HG02973 (cell line): ENCODE results near the gene ASIC1.
"Not testable (repeated sequence)": the region's sequence is repeated elsewhere in the genome, so short reads cannot be mapped to it uniquely, and the experiment has no call there.

Experiments
- ATAC-seq: cut with Tn5 transposase; IDR thresholded peaks from one replicate; pipeline ENCODE4 v1.9.1; 2021; ENCODE audit warnings: moderate library complexity; ENCODE audit not compliant: unreplicated experiment

ASIC1 gene

DNA sequence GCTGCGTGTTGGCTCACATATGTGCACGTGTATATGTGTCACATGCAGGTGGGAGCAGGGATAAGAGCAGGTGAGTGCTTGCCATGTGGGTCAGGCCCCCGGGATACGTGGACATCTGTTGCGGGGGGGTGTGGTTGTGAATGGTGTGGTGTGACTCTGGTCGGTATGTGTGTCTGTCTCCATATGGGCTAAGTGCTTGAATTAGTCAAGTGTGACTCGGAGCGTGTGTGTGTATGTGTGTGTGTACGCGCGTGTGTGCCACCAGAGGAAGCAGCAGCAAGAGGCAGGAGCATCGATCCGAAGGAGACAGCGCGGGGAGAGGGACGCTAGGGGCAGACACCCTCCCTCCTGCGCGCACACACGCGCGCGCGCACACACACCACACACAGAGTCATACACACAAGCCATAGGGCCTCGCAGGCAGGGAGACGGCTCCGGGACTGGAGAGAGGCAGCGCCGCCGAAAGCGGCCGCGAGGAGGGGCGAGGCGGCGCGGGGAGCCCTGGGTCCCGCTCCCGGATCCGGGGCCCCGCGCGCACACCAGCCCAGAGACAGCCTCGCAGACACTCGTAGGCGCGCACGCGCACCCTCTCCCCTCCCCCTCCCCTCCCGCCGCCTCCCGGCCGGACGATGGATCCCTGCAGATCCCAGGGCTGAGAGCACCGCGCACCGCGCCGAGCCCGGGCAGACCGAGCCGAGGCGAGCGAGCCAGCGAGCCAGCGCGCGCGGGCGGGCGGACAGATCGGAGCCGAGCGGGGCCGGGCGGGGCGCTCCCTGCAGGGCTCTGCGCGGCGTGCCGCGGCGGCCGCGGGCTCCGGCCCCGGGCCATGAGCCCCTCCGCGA is at the start of gene ASIC1:
Gene ASIC1, plus strand, starts transcription at position 597 of the 842 bp plus-strand sequence. CDS start 1,171 bp downstream, outside the sequence.
- no peak for ATAC-seq

DNA sequence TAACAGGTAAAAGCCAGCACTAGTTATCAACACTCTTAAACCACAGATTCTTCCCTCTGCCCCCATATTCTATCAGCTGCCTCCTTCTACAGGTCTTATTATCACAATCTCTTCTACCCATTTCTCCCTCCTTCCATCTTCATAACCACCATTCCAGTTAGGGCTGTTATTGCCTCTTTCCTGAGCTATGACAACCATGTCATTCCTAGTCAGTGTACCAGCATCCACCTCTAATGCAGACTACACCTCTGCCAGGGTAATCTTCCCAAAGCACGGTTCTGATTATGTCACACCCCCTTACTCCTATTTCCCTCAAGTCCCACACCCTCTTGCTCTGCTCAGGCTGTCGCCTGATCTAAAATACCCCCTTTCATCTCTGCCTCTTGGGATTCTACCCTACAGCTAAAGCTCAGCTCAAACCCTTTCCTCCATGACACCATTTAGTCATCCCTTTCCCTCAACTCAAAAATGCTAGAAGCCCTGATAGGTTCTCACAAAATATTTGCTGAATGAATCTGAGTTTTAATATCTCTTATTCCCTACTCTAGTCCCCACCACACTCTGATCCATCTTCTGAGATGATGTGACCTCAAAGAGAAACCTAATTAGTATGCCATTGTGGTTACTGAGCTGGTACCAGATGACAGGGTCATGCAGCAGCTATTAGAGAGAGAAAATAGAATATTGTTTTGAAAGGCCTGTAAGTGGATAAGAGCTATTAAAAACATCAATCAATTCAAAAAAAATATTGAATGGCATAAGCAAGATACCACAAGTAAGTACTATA is 43.8 kb upstream of the ASIC1 start:
- ATAC-seq, result no peak

DNA sequence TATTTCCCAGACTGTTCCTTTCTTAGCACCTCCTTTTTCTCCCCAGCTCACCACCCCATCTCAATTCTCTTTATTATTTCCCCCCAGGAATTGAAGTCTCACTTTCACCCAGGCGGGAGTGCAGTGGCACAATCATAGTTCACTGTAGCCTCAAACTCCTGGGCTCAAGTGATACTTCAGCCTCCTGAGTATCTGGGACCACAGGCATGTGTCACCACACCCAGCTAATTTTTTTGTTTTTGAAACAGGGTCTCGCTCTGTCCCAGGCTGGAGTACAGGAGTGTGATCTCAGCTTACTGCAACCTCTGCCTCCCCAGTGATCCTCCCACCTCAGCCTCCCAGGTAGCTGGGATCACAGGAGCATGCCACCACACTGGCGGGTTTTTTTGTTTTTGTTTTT is 43.1 kb upstream of the ASIC1 start:
- no peak for ATAC-seq

DNA sequence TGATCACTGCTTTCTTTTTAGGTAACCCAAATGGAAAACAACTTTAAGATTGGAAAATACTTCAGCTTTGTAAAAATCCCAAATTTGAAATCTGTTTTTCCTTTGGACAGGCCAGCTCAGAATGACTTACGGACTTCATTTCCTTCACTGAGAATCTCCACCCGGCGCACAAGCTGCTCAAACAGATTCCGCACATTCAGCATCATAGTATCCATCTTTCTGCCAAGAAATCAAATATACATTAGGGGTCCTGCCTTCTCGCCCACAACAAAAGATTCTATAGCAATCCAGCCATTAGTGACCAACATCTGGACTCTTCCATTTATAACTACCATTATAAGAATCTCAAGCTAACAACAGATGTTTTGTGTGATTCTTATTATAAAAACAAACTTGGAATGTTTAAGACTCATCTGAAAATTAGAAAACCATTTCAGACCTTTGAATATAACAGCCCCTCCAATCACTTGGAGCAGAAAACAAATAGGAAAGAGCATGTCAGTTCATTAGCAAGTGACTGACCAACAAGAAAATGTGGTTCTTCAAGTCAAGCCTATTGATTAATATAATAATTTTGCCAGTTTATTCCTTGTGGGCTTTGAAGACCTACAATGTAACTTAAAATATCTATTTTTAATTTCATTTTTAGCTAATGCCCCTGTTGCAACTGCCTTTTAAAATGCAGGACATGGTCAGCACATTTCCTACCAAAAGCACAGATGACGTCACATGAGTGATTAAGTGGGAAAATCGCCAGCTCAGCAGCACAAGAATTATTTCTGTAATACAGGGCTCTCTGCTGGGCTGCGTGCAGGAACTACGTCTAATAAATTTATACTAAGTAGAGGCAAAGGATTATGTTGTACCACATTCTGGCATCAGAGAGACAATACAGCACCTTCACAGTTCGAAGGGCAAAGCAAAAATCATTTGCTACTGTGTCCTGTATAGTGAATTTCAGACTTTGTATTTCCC is 40.6 kb upstream of the ASIC1 start:
- ATAC-seq, result no peak

DNA sequence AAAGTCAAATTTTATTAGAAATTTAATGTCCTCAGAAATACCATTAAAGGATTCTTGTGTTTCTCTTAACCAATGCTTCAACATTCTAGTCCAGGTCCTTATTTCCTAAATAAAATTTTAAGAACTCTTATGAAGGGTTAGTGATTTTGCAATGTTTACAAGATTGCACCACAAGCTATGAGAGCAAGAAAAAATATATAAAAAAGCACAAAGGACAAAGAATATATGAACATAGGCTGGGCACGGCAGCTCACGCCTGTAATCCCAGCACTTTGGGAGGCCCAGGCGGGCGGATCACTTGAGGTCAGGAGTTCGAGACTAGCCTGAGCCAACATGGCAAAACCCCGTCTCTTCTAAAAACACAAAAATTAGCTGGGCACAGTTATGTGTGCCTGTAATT is 39.8 kb upstream of the ASIC1 start:
- ATAC-seq, result no peak

DNA sequence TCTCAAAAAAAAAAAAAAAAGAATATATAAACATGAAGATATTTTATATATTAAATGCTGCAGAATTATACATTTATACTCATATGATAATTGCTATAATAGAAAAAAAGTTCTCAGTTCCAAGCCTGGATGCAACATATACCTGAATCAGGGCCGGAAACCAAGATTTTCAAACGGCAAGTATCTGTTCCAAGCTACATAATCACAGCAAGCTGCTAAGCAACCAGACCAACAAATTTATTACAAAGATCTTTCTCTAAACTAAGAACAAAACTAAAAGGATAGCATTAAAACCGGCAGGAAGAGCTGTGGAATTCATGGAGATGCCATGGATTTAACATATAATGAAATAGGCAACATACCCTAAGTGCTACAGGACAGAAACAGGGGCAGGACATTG is 39.2 kb upstream of the ASIC1 start:
- ATAC-seq, result no peak

DNA sequence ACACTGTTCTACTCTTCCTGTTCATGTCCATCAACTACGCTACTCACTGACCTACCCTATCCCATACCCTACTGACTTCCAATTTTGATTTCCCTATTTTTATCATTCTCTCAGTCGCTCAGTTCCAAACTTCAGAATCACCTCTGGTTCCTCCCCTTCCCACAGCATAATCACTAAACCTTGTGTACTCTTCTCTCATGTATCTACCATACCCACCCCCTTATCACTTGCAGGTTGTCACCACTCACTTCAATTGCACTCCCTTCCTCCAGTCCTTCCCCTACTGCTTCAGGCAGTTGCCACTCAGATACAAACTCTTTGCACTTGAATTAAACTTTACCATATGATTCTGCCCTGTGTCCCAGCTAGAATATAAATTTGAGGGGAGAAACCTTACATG is 38.4 kb upstream of the ASIC1 start:
- no peak for ATAC-seq

DNA sequence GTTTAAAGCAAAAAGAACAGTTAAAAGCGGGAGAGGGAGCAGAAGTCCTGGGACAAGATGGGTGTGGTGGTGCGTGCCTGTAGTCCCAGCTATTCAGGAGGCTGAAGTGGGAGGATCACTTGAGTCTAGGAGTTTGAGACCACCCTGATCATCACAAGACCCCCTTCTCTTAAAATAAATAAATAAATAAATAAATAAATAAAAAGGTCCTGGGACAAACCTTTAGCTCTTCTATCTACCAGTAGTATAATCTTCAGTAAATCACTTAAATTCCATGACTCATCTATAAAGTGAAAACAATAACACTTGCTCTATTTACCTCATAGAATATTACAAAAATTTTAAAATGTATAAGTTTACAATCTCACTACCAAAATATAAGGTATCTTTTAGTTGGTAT is 37.9 kb upstream of the ASIC1 start:
- ATAC-seq, result no peak

DNA sequence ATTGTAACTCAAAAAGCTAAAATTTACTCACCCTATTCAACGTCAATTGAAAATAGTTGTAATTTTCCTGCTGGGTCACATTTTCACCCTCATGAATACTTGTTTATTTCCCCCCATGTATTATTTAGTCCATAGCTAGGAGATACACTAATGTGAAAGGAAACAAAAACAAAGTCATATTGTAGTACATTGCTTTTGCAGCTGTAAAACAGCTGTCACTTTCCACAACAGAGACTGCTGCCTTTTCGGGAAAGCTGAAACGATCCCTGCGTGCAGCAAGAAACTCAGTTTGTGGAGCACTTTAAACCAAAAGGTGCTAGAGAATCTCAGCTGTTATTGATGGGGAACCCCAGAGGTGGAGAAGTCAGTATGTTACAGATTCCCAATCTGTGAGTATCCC is 36.4 kb upstream of the ASIC1 start:
- ATAC-seq, result no peak

DNA sequence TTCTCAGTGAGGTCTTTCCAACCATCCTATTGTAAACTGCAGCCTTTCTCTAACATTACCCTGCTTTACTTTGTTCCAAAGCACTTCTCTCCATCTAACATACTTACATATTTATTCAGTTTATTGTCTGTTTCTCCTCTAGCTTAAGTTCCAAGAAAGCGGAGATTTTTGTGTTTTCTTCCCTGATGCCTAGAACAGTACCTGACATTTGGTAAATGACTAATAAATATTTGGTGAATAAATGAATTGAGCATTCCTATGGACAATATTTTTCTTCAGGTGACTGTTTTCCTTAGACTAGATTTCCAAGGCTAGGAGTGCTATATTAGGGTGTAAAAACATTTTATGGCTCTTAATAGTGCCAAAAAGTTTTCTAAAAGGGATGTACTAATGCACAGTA is 34.5 kb upstream of the ASIC1 start:
- ATAC-seq, result no peak

DNA sequence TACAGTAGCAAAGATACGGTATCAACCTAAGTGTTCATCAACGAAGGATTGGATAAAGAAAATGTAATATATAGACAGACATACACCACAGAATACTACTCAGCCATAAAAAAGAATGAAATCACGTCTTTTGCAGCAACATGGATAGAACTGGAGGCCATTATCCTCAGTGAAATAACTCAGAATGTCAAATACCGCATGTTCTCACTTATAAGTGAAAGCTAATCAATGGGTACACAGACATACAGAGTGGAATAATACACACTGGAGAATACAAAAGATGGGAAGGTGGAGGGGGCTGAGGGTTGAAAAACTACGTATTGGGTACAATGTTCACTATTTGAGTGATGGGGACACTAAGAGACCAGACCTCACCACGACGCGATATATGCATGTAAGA is 33.2 kb upstream of the ASIC1 start:
- no peak for ATAC-seq

DNA sequence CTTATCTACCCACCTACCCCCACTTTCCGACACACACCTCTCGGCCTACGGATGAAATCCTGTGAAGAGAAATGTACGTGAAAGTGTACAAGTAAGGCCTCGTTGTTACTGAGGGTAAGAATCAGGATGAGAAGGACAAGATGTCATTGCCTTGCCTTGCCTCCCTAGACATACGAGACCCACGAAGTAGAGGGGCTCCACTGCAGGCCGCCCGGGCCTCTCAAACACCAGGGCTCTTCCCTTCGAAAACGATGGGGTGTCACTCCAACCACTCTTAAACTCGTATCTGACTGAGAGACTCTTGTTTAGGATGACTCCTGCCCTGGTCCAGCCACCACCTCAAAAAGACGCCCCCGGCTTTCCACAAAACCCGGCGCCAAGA is 32.6 kb upstream of the ASIC1 start:
- ATAC-seq, result no peak

DNA sequence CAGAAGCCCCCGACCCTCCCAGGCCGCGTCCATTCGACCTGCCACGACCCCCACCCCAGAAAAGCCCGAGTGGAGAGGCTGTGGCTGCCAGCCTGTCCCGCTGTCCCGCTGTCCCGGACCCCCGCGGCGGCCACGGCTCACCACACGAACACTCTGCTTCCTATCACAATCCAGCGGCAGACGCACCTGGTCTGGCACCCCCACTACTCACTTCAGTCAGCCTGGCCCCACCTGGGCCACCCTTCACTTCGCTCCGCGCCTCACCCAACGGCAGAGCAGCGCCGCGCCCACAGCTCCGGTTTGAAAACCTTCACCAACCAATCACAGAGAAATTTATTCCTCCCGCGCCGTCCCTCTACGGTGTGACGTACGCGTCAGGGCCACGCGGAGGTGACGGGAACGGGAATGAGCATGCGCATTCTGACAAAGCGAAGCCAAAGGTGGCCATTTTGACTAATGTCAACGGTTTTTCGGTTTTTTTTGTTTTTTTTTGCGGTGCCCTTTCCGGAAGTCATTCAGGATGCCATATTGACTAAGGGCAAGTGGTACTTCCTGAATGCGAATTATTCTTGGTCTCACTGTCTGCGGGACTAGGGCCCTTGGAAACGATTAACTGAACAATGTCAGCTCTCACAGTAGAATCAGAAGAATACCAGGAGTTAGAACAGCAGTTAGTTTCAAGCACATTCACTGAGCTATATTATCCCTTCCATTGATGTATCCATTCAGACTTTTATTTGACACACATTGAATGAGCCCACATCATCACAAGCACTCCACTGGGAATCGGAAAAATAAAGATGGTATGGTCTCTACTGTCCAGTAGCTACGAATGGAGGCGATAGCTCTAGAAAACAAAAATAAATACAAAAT is 32.0 kb upstream of the ASIC1 start, which contains the start of gene RACGAP1:
Gene RACGAP1, minus strand, starts transcription at position 308 of the 873 bp plus-strand sequence. CDS start 8,779 bp downstream, outside the sequence.
- peak; percentile 97 for ATAC-seq

DNA sequence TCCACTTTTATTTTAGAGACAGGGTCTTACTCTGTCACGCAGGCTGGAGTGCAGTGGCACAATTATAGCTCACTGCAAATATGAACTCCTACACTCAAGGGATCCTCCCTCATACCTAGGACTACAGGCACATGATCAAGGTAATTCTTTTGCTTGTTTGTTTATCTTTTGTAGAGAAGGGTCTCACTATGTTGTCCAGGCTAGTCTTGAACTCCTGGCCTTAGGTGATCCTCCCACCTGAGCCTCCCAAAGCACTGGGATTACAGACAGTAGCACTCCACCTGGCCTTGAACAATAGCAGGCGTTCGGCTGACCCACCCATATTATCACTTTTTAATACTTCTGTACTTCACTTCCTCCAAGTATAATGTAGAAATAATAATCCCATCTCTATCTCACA is 30.7 kb upstream of the ASIC1 start:
- no peak for ATAC-seq

DNA sequence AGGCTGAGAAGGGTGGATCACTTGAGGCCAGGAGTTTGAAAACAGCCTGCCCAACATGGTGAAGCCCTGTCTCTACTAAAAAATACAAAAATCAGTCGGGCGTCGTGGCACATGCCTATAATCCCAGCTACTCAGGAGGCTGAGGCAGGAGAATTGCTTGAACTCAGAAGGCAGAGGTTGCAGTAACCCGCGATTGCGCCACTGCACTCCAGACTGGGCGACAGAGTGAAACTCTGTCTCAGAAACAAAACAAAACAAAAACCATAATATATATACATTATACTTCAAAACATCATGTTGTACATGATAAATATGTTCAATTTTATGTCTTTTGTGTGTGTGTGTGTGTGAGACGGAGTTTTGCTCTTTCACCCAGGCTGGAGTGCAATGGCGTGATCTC is 26.9 kb upstream of the ASIC1 start:
- not testable (repeated sequence) for ATAC-seq

DNA sequence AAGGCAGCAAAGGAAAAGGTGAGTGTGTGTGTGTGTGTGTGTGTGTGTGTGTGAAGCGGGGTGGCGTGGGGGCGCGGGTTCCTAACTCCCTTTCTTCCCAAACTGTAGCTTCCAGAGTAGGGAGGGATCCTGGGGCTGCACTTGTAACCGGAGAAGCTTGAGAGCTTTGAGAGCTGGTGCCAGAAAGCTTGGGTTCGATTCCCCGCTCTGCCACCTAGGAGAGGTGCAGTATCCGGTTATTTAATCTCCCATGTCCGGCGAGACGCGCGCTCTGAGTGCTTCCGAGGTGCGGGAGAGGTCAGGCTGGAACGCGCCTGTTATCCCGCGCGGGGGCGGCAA is 24.9 kb upstream of the ASIC1 start:
- no peak for ATAC-seq

DNA sequence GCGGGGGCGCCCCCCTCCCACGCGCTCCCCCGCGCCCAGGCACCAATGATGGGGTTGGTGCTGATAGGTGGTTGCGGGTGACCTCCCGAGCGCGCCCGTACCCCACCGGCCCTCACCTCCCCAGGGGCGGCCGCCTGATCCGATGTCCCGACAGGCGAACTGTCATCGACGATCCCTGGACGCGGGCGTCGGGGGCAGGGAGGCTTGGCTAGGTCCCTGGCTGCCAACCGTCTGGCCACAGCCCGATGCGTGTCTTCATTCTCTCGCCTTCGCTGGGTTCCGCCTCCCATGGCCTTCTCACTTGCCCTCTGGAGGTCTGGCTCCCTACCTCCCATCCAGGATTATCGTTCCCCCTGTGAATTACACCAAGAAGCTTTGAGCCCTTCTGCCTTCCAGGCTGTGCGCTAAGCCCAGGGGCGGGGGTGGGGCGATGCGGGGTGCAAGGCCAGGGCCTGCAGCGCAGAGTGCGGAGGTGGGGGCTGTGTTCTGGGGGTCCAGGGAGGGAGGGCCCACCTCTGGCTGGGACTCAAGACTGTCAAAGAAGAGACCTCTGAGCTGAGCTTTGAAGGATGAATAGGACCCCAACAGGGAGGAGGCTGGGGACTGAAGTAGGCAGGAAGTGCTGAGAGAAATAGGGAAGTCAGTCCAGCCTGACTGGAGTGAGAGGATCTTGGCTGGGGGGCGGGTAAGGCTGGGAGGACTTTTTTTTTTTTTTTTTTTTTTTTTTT is 24.4 kb upstream of the ASIC1 start:
- ATAC-seq, result no peak

DNA sequence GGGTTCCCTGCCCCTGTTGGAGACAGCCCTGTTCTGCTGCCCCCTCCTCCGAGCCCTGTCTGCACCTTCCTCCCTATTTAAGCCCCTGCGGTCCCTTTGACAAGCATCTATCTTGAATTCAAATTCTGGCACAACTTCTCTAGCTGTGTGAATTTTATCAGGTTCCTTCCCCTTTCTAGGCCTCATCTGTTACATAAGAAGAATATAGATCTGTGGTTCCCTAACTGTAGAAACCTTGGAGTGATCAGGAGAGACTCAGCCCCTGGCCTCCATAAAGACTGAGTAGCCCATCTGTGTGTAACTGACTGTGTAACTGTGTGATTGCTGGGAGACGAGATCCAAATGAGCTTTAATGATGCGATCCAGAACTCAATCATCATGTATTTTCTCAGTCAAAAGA is 19.1 kb upstream of the ASIC1 start:
- no peak for ATAC-seq

DNA sequence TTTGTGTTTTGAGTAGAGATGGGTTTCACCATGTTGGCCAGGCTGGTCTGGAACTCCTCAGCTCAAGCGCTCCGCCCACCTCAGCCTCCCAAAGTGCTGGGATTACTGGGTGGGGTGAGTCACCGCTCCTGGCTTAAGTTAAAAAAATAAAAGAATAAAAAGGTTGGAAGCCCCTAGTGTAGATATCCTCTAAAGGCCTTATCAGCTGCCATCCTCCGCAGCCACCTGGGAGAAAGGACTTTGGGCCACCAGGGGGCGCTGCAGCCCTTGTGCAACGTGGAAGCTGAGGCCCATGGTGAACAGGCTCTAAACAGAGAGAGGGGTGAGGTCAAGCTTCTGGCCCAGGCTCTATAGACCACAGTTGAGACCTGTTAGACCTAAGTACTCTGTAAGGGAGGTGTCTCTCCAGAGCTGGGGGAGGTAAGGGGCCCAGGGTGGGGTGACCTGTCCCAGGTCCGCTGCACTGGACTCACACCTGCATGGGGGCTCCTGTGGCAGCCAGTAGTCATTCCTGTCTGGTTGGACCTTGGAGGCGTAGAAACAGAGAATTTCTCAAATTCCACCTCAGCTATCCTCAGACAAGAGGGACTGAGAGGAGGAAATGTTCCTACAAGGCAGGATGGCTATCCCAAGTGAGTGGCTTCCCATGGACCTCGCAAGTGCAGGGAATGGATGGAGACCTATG is 18.1 kb upstream of the ASIC1 start:
- ATAC-seq, result no peak
